Mucosa of descending colon (tissue), 3 donors: ENCODE data around the gene TFCP2. TPM values are rescaled to one million over a fixed set of nuclear protein-coding genes. Genes with fewer than 3 reads are reported as not detected.
A peak's percentile ranks its signal among the peaks of the same experiment; 100 is the strongest.

Experiments used
- ATAC-seq: fragments of 200-7000 bp; cut with Tn5 transposase; one replicate; pipeline ENCODE4 v1.9.1; 2020; ENCODE audit warnings: mild to moderate bottlenecking, moderate library complexity
- DNase-seq, 3 donors: peaks; one replicate each; pipeline ENCODE4 v3.0.0-alpha.2; 2020
- H3K36me3 ChIP-seq: fragments of 200-600 bp; one replicate; pipeline ENCODE4 v1.8.0; 2021; ENCODE audit warnings: low read depth, mild to moderate bottlenecking
- H3K4me1 ChIP-seq: fragments of 200-600 bp; one replicate; pipeline ENCODE4 v1.8.0; 2021; ENCODE audit warnings: low read depth, mild to moderate bottlenecking
- H3K4me3 ChIP-seq: fragments of 200-600 bp; one replicate; pipeline ENCODE4 v1.8.0; 2021; ENCODE audit warnings: mild to moderate bottlenecking
- H3K9me3 ChIP-seq: fragments of 200-600 bp; one replicate; pipeline ENCODE4 v1.8.0; 2021; ENCODE audit warnings: mild to moderate bottlenecking
- CTCF ChIP-seq: fragments of 200-600 bp; IDR thresholded peaks from one replicate; pipeline ENCODE4 v1.8.0; 2022; ENCODE audit warnings: antibody characterized with exemption, mild to moderate bottlenecking
- intact Hi-C, 2 donors: fragments of 100-400 bp; cut with DNase I in 1 of 2; cut with micrococcal nuclease in 1 of 2; formaldehyde crosslinking; loops; one replicate each; pipeline versions ENCODE4 v1.11.0 to v1.11.1; 2022; cut with DNase I, micrococcal nuclease
- total RNA-seq, 3 donors: library from RNA; stranded (reverse); fragmentation: NEBNext Ultra II Directional in 2 of 3; extraction: Animal tissue kit (Norgen Biotek cat#: 25700) in 2 of 3; gene quantifications; one replicate each; pipeline versions ENCODE4 v1.2.1 to v1.2.4, GENCODE V29; 2021 to 2023
- donor health status: DM: no; HTN: no; CAD: no; lungs with moderate emphysema.
- donor health status: DM: no; HTN: no; CAD: no.
- donor health status: DM: no; HTN: yes; CAD: no.

Gene TFCP2
- total RNA-seq, 3 donors from 2014 or later, result 28.3 to 31.4 (median 28.4) TPM

- Histone ChIP-seq H3K36me3 (no peaks in the 10 kb centered on the region), H3K4me3 (no peak overlapping the region), H3K4me1 (no peaks in the 10 kb centered on the region), H3K9me3 (no peaks in the 10 kb centered on the region)
- intact Hi-C loops, result no loop called here
- DNase-seq, result no peak
- no peak for ATAC-seq
- TF ChIP-seq CTCF, result no peak
Observed at GRCh38 chr12:51126297-51126696, 46.6 kb downstream of the TFCP2 start.

- H3K9me3 ChIP-seq, result no peaks in the 10 kb centered on the region
- H3K36me3 ChIP-seq, result no peaks in the 10 kb centered on the region
- intact Hi-C loops, result no loop called here
- H3K4me3 ChIP-seq, result no peak overlapping the region
- DNase-seq (no peak), ATAC-seq (no peak)
- no peaks in the 10 kb centered on the region for H3K4me1 ChIP-seq
- no peak for TF ChIP-seq CTCF
Observed at GRCh38 chr12:51124504-51124903, 48.4 kb downstream of the TFCP2 start.

- H3K36me3 ChIP-seq, result no peaks in the 10 kb centered on the region
- H3K9me3 ChIP-seq, result no peaks in the 10 kb centered on the region
- no peak for TF ChIP-seq CTCF
- no peak for ATAC-seq
- no peak overlapping the region for H3K4me3 ChIP-seq
- H3K4me1 ChIP-seq, result no peaks in the 10 kb centered on the region
- intact Hi-C loops, result no loop called here
- no peak for DNase-seq
Observed at GRCh38 chr12:51122844-51123243, 50.1 kb downstream of the TFCP2 start.

- H3K36me3 ChIP-seq, result no peaks in the 10 kb centered on the region
- no peak for TF ChIP-seq CTCF
- no peak overlapping the region for H3K4me3 ChIP-seq
- intact Hi-C loops, result no loop called here
- no peak for DNase-seq
- no peaks in the 10 kb centered on the region for H3K9me3 ChIP-seq
- ATAC-seq, result peak; percentile 74
- H3K4me1 ChIP-seq, result no peaks in the 10 kb centered on the region
Observed at GRCh38 chr12:51118706-51119105, 54.2 kb downstream of the TFCP2 start.

- intact Hi-C loops, result no loop called here
- Histone ChIP-seq H3K4me1 (no peaks in the 10 kb centered on the region), H3K4me3 (no peak overlapping the region), H3K9me3 (no peaks in the 10 kb centered on the region), H3K36me3 (no peaks in the 10 kb centered on the region)
- DNase-seq, result no peak
- no peak for TF ChIP-seq CTCF
- no peak for ATAC-seq
Observed at GRCh38 chr12:51115533-51115932, 57.4 kb downstream of the TFCP2 start.

- Histone ChIP-seq H3K9me3 (no peaks in the 10 kb centered on the region), H3K4me1 (no peaks in the 10 kb centered on the region), H3K36me3 (no peaks in the 10 kb centered on the region), H3K4me3 (no peak overlapping the region)
- DNase-seq (no peak), ATAC-seq (no peak)
- intact Hi-C loops, result no loop called here
- no peak for TF ChIP-seq CTCF
Observed at GRCh38 chr12:51108136-51108535, 64.8 kb downstream of the TFCP2 start.
